Ammon's horn (tissue), 1 donor: ENCODE data around the gene LIX1L.

ENCODE experiments used
- DNase-seq: peaks from one replicate; pipeline ENCODE4 v3.0.0-alpha.2; 2016; ENCODE audit warnings: low spot score

LIX1L gene

DNA sequence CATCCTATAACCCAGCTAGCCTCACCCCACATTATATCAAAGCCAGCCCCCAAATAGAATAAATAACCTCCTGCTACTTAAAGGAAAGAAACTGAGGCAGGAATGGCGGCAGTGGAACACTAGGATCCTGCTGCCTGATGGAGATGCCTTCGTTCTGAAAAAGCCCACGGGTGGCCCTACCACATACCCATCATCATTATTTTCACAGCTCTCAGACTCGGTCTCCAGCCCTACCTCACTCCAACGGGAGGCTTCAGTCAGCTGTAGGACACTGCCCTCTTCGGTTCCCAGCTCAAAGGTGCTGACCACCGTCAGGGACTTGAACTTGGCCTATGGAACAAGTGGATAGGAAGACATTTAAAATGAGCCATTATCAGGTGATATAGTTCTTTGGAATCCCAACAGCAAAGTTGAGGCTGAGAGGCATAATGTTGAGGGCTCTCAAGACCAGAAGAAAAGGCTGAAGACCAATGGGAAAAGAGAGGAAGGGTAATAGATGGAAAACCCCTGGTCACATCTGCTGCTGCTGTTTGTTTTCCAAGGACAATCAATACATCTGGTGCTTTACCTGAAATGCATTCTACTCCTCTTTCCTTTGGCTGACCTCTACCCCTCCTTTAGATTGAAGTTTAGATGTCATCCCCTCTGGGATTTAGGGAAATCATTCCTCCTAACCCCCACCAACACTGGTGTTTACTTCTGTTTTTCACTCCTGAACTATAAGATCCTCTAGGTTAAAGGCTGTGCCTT, 64.3 kb downstream of the LIX1L start:
- no peak for DNase-seq

- DNase-seq, result no peak
Measured at GRCh38 chr1:145892486-145893087, 65.2 kb downstream of the LIX1L start.

- peak; percentile 92 for DNase-seq
Measured at GRCh38 chr1:145891587-145892485, 66.0 kb downstream of the LIX1L start.

GRCh38 chr1:145891143-145891542, 66.7 kb downstream of the LIX1L start:
- no peak for DNase-seq

DNA sequence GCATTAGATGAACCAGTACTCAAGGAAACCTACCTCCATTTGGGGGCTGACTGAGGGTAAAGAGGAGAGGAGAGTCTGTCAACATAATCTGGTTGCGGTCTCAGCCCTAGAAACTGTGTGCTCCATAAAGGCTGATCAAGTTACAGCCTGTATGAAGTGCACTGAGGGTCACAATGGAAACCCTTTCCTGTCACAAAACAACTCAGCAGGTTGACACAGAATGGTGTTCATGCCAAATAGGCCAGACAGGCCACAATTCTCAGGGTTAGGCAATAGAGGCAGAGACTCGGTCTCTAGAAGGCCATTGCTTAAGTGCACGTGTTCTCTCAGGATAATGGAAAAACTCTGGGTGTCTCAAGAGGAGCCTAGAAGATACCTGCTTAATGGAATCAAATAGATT, 68.1 kb downstream of the LIX1L start:
- DNase-seq, result no peak

GRCh38 chr1:145887631-145888030, 70.2 kb downstream of the LIX1L start:
- no peak for DNase-seq

DNA sequence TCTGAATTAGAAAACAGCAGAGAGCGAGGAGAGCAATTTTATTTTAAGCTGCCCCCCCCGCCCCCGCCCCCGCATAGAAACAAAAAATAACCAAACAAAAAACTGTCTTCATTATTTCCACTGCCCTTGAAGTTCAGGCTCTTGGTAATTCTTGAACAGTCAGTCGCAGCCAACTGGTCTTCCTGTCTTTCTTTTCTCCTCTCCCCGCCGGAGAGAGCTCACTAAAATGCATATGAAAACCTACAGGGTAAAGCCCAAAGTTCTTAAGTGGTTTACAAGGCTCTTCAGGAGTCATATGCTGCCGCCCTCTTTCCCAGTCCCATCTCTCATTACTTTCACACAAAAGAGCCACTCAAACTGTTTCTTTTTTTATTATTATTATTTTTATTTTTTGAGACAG, 71.0 kb downstream of the LIX1L start:
- no peak for DNase-seq

DNA sequence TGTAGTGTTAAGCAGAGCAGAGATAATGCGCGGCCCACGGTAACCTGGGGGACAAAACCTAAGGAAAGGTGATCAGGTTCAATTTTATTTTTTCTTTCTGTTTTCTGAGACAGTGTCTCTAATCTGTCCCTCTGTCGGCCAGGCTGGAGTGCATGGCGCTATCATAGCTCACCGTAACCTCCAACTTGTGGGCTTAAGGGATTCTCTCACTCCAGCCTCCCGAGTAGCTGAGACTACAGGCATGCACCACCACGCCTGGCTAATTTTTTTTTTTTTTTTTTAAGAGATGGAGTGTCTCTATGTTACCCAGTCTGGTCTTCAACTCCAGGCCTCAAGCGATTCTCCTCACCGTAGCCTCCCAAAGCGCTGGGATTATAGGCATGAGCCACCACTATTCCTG, 71.4 kb downstream of the LIX1L start:
- DNase-seq, result no peak

DNA sequence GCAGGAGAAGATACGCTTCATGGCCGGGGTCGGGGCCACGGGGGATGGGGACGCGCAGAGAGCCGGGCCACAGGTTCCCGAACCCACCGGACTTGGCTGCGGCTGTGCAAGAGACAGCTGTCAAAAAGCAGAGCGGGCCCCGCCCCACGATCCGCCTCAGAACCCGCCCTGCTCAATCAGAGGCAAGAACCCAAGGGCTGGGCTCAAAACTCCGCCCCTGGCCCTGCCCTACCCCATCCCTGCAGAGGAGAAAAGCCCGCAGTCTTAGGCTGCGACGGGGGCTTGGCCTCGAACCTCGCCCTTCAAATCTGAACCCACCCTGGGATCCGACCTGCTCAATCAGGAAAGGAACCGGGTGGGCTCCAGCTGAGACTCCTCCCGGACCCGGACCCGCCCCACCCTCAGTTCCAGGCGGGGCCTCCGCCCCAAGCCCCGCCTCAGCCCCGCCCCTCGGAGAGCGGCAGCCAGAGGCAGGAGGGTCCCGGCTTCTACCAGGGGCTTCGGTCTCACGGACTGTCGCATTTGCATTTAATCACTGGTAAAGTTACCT, 72.0 kb downstream of the LIX1L start, which contains the start of gene ANKRD35:
ANKRD35 (minus strand) TSS at position 129 of the 550 bp plus-strand sequence; CDS start at position 21, 108 bp downstream.
- DNase-seq, result peak; percentile 92

GRCh38 chr1:145884675-145885074, 73.1 kb downstream of the LIX1L start:
- no peak for DNase-seq
